MM.1S (cell line): ENCODE results near the gene GOLIM4.

Source experiments
- DNase-seq: peaks from one replicate; pipeline ENCODE4 v3.0.0-alpha.2; 2015
- H2AFZ ChIP-seq: fragments of 300-600 bp; sonication (generic); 2 replicates; pipeline ENCODE4 v1.6.0; 2016; ENCODE audit warnings: antibody characterized with exemption, low read length
- H3F3A ChIP-seq: fragments of 300-600 bp; sonication (generic); 2 replicates; pipeline ENCODE4 v1.6.1; 2016; ENCODE audit warnings: mild to moderate bottlenecking, antibody characterized with exemption, low read length, moderate library complexity, mixed read lengths; ENCODE audit not compliant: insufficient read depth
- H3K27ac ChIP-seq: fragments of 300-600 bp; sonication (generic); 2 replicates; pipeline ENCODE4 v1.5.1; 2016; ENCODE audit warnings: mild to moderate bottlenecking, low read length
- H3K27me3 ChIP-seq: fragments of 300-600 bp; sonication (generic); replicated peaks from 2 replicates; pipeline ENCODE4 v1.6.0; 2016; ENCODE audit warnings: low read length; ENCODE audit not compliant: insufficient read depth
- H3K36me3 ChIP-seq: fragments of 300-600 bp; sonication (generic); replicated peaks from 2 replicates; pipeline ENCODE4 v1.6.1; 2016; ENCODE audit warnings: mild to moderate bottlenecking, low read length, mixed read lengths; ENCODE audit not compliant: insufficient read depth
- H3K4me1 ChIP-seq: fragments of 300-600 bp; sonication (generic); 2 replicates; pipeline ENCODE4 v1.6.1; 2016; ENCODE audit warnings: low read length, mixed read lengths
- H3K4me2 ChIP-seq: fragments of 300-600 bp; sonication (generic); 2 replicates; pipeline ENCODE4 v1.6.0; 2016; ENCODE audit warnings: low read depth, low read length
- H3K4me3 ChIP-seq: fragments of 300-600 bp; sonication (generic); 2 replicates; pipeline ENCODE4 v1.5.1; 2016; ENCODE audit warnings: low read length, mixed read lengths
- H3K79me2 ChIP-seq: fragments of 300-600 bp; sonication (generic); 2 replicates; pipeline ENCODE4 v1.6.1; 2016; ENCODE audit warnings: mixed run types, low read length, mixed read lengths
- H3K9ac ChIP-seq: fragments of 300-600 bp; sonication (generic); 2 replicates; pipeline ENCODE4 v1.6.1; 2016; ENCODE audit warnings: low read length, mixed read lengths
- H3K9me2 ChIP-seq: fragments of 300-600 bp; sonication (generic); replicated peaks from 2 replicates; pipeline ENCODE4 v1.6.1; 2016; ENCODE audit warnings: mild to moderate bottlenecking, low read length, mixed read lengths; ENCODE audit not compliant: insufficient read depth
- H3K9me3 ChIP-seq: fragments of 300-600 bp; sonication (generic); replicated peaks from 2 replicates; pipeline ENCODE4 v1.6.1; 2016; ENCODE audit warnings: mild to moderate bottlenecking, low read length, mixed read lengths; ENCODE audit not compliant: insufficient read depth
- H4K20me1 ChIP-seq: fragments of 300-600 bp; sonication (generic); 2 replicates; pipeline ENCODE4 v1.6.1; 2016; ENCODE audit warnings: mild to moderate bottlenecking, low read length, moderate library complexity, mixed read lengths; ENCODE audit not compliant: insufficient read depth
- EZH2 ChIP-seq: fragments of 300-600 bp; sonication (generic); optimal IDR thresholded peaks from 2 replicates; pipeline ENCODE3; 2017; ENCODE audit warnings: low read depth, mild to moderate bottlenecking, antibody characterized with exemption, low read length, mixed read lengths
- EZH2phosphoT487 ChIP-seq: fragments of 300-600 bp; sonication (generic); IDR thresholded peaks from 2 replicates; pipeline ENCODE4 v1.6.1; 2018; ENCODE audit warnings: antibody characterized with exemption, low read length
- TF ChIP-seq, protein P1 (sequence below): fragments of 300-600 bp; sonication (generic); IDR thresholded peaks from 2 replicates; pipeline ENCODE4 v1.5.1; 2016; ENCODE audit warnings: antibody characterized with exemption, low read length, mixed read lengths

The GOLIM4 gene

GRCh38 chr3:168089179-168089771 lies 6.4 kb downstream of the GOLIM4 start:
- no peaks in the 10 kb centered on the region for H4K20me1 ChIP-seq
- H3K79me2 ChIP-seq = peaks cover 95% of the 10 kb centered on the region
- H2AFZ ChIP-seq = no peak overlapping the region
- H3K4me3 ChIP-seq = no peak overlapping the region
- H3K9me2 ChIP-seq = no peaks in the 10 kb centered on the region
- DNase-seq = no peak
- no peaks in the 10 kb centered on the region for H3K9me3 ChIP-seq
- no peak overlapping the region for H3K9ac ChIP-seq
- H3K36me3 ChIP-seq = no peaks in the 10 kb centered on the region
- TF ChIP-seq, protein P1, sequence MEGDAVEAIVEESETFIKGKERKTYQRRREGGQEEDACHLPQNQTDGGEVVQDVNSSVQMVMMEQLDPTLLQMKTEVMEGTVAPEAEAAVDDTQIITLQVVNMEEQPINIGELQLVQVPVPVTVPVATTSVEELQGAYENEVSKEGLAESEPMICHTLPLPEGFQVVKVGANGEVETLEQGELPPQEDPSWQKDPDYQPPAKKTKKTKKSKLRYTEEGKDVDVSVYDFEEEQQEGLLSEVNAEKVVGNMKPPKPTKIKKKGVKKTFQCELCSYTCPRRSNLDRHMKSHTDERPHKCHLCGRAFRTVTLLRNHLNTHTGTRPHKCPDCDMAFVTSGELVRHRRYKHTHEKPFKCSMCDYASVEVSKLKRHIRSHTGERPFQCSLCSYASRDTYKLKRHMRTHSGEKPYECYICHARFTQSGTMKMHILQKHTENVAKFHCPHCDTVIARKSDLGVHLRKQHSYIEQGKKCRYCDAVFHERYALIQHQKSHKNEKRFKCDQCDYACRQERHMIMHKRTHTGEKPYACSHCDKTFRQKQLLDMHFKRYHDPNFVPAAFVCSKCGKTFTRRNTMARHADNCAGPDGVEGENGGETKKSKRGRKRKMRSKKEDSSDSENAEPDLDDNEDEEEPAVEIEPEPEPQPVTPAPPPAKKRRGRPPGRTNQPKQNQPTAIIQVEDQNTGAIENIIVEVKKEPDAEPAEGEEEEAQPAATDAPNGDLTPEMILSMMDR = no peak
- TF ChIP-seq EZH2phosphoT487 (no peak), EZH2 (no peak)
- no peaks in the 10 kb centered on the region for H3K27me3 ChIP-seq
- no peak overlapping the region for H3K27ac ChIP-seq
- H3K4me1 ChIP-seq = peaks cover 57% of the 10 kb centered on the region
- H3F3A ChIP-seq = peaks cover 24% of the 10 kb centered on the region
- peak overlapping the region; percentile 64; the same call in 1 of the 2 replicates for H3K4me2 ChIP-seq

DNA sequence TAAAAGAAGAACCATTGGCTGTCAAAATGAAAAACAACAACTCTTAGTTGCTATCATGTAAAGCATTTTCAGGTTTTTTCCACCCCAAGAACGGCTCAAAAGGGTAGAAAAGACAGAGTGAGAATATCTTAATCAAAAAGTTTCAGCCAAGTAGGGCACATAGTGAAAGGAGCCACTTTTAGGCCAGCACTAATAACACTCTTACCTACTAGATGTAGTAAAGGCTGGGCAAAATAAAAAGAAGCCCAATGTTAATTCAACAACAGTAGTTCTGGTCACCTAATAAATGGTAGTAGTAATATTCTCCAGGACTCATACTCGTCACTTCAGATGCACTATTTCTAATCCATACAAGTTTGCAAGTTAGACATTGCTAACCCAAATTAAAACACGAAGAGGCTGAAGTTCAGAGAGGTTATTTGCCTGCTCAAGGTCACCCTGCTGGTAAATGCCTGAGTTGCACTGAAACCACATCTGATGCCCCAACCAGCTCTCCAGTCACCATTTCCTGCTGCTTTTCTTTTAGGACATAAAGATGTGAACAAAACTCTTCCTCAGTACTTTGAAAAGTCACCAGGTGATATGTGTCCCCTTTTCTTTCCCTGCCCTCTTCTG lies 7.5 kb downstream of the GOLIM4 start:
- TF ChIP-seq EZH2phosphoT487 = no peak
- TF ChIP-seq, protein P1 = peak; percentile 78
- TF ChIP-seq EZH2 = no peak
- peak; percentile 85 for DNase-seq
- Histone ChIP-seq H3K36me3 (no peaks in the 10 kb centered on the region), H3F3A (peaks cover 20% of the 10 kb centered on the region), H3K4me3 (peak overlapping the region; percentile 21), H3K27me3 (no peaks in the 10 kb centered on the region), H2AFZ (peak overlapping the region; percentile 15; the same call in 1 of the 2 replicates), H3K79me2 (peaks cover 95% of the 10 kb centered on the region), H3K4me2 (peak overlapping the region; percentile 64), H3K9me2 (no peaks in the 10 kb centered on the region), H3K27ac (peak overlapping the region; percentile 40; the same call in 1 of the 2 replicates), H3K9ac (peak overlapping the region; percentile 7; the same call in 1 of the 2 replicates), H3K9me3 (no peaks in the 10 kb centered on the region), H4K20me1 (no peaks in the 10 kb centered on the region), H3K4me1 (peaks cover 54% of the 10 kb centered on the region)

- Histone ChIP-seq H4K20me1 (no peaks in the 10 kb centered on the region), H3K27me3 (no peaks in the 10 kb centered on the region), H3K36me3 (no peaks in the 10 kb centered on the region), H3F3A (peaks cover 20% of the 10 kb centered on the region), H3K4me1 (peaks cover 47% of the 10 kb centered on the region), H3K9me3 (no peaks in the 10 kb centered on the region), H3K4me3 (no peak overlapping the region), H3K4me2 (peak overlapping the region; percentile 64; the same call in 1 of the 2 replicates), H3K9me2 (no peaks in the 10 kb centered on the region), H2AFZ (no peak overlapping the region), H3K79me2 (peaks cover 95% of the 10 kb centered on the region), H3K9ac (no peak overlapping the region), H3K27ac (no peak overlapping the region)
- TF ChIP-seq EZH2 (no peak), EZH2phosphoT487 (no peak)
- no peak for DNase-seq
These were observed 8.2 kb downstream of the GOLIM4 start for GRCh38 chr3:168087539-168087938.
